Trophoblast cell (in vitro differentiated cells and primary cell): ENCODE results near the gene NETO1.

Experiments used
- DNase-seq, 2 donors: peaks; one replicate each; pipeline ENCODE4 v3.0.0-alpha.2; 2016
- H2AFZ ChIP-seq: 2 replicates; pipeline ENCODE4 v1.6.1; 2013; ENCODE audit warnings: low read length, moderate library complexity, mild to moderate bottlenecking; ENCODE audit not compliant: insufficient read depth, poor library complexity
- H2AK5ac ChIP-seq: 2 replicates; pipeline ENCODE4 v1.6.1; 2013; ENCODE audit warnings: mild to moderate bottlenecking, low read length
- H2BK120ac ChIP-seq: 2 replicates; pipeline ENCODE4 v1.6.1; 2013; ENCODE audit warnings: low read length, mild to moderate bottlenecking, moderate library complexity; ENCODE audit not compliant: insufficient read depth, poor library complexity
- H2BK12ac ChIP-seq: 2 replicates; pipeline ENCODE4 v1.6.1; 2013; ENCODE audit warnings: mild to moderate bottlenecking, low read length, moderate library complexity
- H2BK5ac ChIP-seq: 2 replicates; pipeline ENCODE4 v1.6.1; 2013; ENCODE audit warnings: low read length, low read depth, moderate library complexity, mild to moderate bottlenecking; ENCODE audit not compliant: poor library complexity
- H3K14ac ChIP-seq: 2 replicates; pipeline ENCODE4 v1.6.1; 2013; ENCODE audit warnings: mild to moderate bottlenecking, low read length
- H3K18ac ChIP-seq: 2 replicates; pipeline ENCODE4 v1.6.1; 2013; ENCODE audit warnings: mild to moderate bottlenecking, low read length
- H3K23ac ChIP-seq: 2 replicates; pipeline ENCODE4 v1.6.1; 2013; ENCODE audit warnings: low read length
- H3K27ac ChIP-seq: 2 replicates; pipeline ENCODE4 v1.5.1; 2013; ENCODE audit warnings: low read depth, mild to moderate bottlenecking, inconsistent platforms, low read length, moderate library complexity
- H3K27me3 ChIP-seq: 2 replicates; pipeline ENCODE4 v1.6.1; 2013; ENCODE audit warnings: inconsistent platforms, mild to moderate bottlenecking, low read length, moderate library complexity; ENCODE audit not compliant: insufficient read depth
- H3K36me3 ChIP-seq, 2 experiments: 1 replicate in 1 of 2; 2 replicates in 1 of 2; pipeline ENCODE4 v1.6.1; 2013; ENCODE audit warnings: low read length in 2 of 2, mild to moderate bottlenecking in 2 of 2, moderate library complexity in 1 of 2; ENCODE audit not compliant: insufficient read depth in 2 of 2, control insufficient read depth in 1 of 2
- H3K4ac ChIP-seq: 2 replicates; pipeline ENCODE4 v1.6.1; 2013; ENCODE audit warnings: low read depth, mild to moderate bottlenecking, low read length, moderate library complexity
- H3K4me1 ChIP-seq, 2 experiments: 1 replicate in 1 of 2; 2 replicates in 1 of 2; pipeline ENCODE4 v1.6.1; 2013; ENCODE audit warnings: low read length in 2 of 2, mild to moderate bottlenecking in 2 of 2, moderate library complexity in 1 of 2; ENCODE audit not compliant: insufficient read depth in 2 of 2, control insufficient read depth in 1 of 2
- H3K4me2 ChIP-seq: 2 replicates; pipeline ENCODE4 v1.6.1; 2013; ENCODE audit warnings: inconsistent platforms, mild to moderate bottlenecking, low read length, moderate library complexity
- H3K4me3 ChIP-seq: 2 replicates; pipeline ENCODE4 v1.5.1; 2013; ENCODE audit warnings: mild to moderate bottlenecking, low read depth, low read length, inconsistent platforms
- H3K79me1 ChIP-seq: one replicate; pipeline ENCODE4 v1.6.1; 2013; ENCODE audit warnings: low read length
- H3K79me2 ChIP-seq: 2 replicates; pipeline ENCODE4 v1.6.1; 2013; ENCODE audit warnings: low read length, mild to moderate bottlenecking; ENCODE audit not compliant: control insufficient read depth, insufficient read depth, poor library complexity
- H3K9ac ChIP-seq: 2 replicates; pipeline ENCODE4 v1.6.1; 2013; ENCODE audit warnings: mild to moderate bottlenecking, low read length
- H3K9me3 ChIP-seq: 2 replicates; pipeline ENCODE4 v1.6.1; 2013; ENCODE audit warnings: low read depth, mild to moderate bottlenecking, control low read depth, inconsistent platforms, low read length; ENCODE audit not compliant: insufficient read depth
- H4K12ac ChIP-seq: 2 replicates; pipeline ENCODE4 v1.6.1; 2013; ENCODE audit warnings: low read depth, mild to moderate bottlenecking, low read length, moderate library complexity
- H4K8ac ChIP-seq: 2 replicates; pipeline ENCODE4 v1.6.1; 2013; ENCODE audit warnings: low read depth, mild to moderate bottlenecking, low read length, moderate library complexity
- H4K91ac ChIP-seq: one replicate; pipeline ENCODE4 v1.6.1; 2013; ENCODE audit warnings: low read depth, mild to moderate bottlenecking, low read length, moderate library complexity
- WGBS: extraction: QIAGEN DNeasy Blood & Tissue Kit; methylation state at CpG from one replicate; pipeline ENCODE4 v1.1.7; 2013; ENCODE audit warnings: missing lambda C conversion rate; ENCODE audit not compliant: insufficient read length, insufficient coverage; ENCODE audit errors: extremely low coverage; 5-methylcytosine and 5-hydroxymethylcytosine counted together

The NETO1 gene

DNA sequence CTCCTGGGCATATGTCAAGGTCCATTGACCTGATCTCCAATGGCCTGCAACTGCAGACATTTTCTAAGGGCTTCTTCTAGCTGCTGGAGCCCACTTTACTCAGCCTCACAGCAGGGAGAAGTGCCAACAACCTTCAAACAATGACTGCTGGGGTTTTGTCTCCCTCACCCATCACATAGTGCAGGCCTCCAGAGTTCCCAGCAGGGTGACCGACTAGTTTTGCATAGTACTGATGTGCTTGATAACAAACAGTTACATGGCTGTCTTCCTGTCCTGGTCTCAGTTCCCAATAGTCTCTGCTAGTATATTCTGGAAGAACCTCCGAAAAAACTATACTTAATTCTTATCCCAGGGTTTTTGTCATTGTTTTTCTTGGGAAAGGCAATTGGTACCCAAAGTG is 10.4 kb upstream of the NETO1 start:
- Histone ChIP-seq H3K4me1 (no peaks in the 10 kb centered on the region), H3K14ac (no peak overlapping the region), H3K27me3 (no peaks in the 10 kb centered on the region), H3K23ac (no peak overlapping the region), H3K4ac (no peak overlapping the region), H4K12ac (no peak overlapping the region), H2BK120ac (no peak overlapping the region), H4K91ac (no peak overlapping the region), H2AK5ac (no peak overlapping the region), H3K4me2 (no peak overlapping the region), H2BK12ac (no peak overlapping the region), H3K27ac (no peak overlapping the region), H3K79me1 (no peaks in the 10 kb centered on the region), H3K4me3 (no peak overlapping the region), H3K9ac (no peak overlapping the region), H3K9me3 (no peaks in the 10 kb centered on the region), H2BK5ac (no peak overlapping the region), H4K8ac (no peak overlapping the region), H3K36me3 (no peaks in the 10 kb centered on the region), H3K79me2 (no peaks in the 10 kb centered on the region), H3K18ac (no peak overlapping the region), H2AFZ (no peak overlapping the region)
- no peak for DNase-seq
- WGBS = no CpG with 5 or more reads among the region's 2 CpGs

DNA sequence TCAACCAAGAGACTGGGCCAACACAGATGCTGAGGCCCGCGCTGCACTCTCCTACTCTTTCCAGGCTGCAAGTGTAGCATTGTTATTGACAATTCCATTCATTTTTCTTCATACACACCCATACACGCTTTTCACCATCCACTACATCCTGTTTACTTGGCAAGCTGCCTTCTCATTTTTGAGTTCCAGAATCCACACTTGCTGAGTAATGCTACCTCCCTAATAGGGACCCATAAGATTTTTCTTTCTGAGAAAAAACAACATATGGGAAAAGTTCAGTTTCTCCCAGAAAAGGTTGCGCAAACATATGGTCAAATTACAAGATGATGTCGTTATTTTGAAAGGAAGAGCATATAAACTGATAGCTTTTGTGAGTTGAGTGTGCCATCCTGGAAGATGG is 3.3 kb upstream of the NETO1 start:
- WGBS = no CpG with 5 or more reads among the region's 5 CpGs
- Histone ChIP-seq H3K79me2 (no peaks in the 10 kb centered on the region), H2BK120ac (no peak overlapping the region), H3K9me3 (peaks cover 2% of the 10 kb centered on the region), H3K14ac (no peak overlapping the region), H4K91ac (no peak overlapping the region), H3K4ac (no peak overlapping the region), H2AK5ac (no peak overlapping the region), H4K8ac (no peak overlapping the region), H2BK12ac (no peak overlapping the region), H3K36me3 (no peaks in the 10 kb centered on the region), H3K27me3 (peaks cover 39% of the 10 kb centered on the region), H2BK5ac (no peak overlapping the region), H3K27ac (no peak overlapping the region), H3K23ac (no peak overlapping the region), H3K4me1 (peaks cover 16 to 22% of the 10 kb centered on the region in 2 experiments), H2AFZ (no peak overlapping the region), H3K9ac (no peak overlapping the region), H3K4me2 (no peak overlapping the region), H3K18ac (no peak overlapping the region), H3K79me1 (no peaks in the 10 kb centered on the region), H4K12ac (no peak overlapping the region), H3K4me3 (no peak overlapping the region)
- DNase-seq = no peak

DNA sequence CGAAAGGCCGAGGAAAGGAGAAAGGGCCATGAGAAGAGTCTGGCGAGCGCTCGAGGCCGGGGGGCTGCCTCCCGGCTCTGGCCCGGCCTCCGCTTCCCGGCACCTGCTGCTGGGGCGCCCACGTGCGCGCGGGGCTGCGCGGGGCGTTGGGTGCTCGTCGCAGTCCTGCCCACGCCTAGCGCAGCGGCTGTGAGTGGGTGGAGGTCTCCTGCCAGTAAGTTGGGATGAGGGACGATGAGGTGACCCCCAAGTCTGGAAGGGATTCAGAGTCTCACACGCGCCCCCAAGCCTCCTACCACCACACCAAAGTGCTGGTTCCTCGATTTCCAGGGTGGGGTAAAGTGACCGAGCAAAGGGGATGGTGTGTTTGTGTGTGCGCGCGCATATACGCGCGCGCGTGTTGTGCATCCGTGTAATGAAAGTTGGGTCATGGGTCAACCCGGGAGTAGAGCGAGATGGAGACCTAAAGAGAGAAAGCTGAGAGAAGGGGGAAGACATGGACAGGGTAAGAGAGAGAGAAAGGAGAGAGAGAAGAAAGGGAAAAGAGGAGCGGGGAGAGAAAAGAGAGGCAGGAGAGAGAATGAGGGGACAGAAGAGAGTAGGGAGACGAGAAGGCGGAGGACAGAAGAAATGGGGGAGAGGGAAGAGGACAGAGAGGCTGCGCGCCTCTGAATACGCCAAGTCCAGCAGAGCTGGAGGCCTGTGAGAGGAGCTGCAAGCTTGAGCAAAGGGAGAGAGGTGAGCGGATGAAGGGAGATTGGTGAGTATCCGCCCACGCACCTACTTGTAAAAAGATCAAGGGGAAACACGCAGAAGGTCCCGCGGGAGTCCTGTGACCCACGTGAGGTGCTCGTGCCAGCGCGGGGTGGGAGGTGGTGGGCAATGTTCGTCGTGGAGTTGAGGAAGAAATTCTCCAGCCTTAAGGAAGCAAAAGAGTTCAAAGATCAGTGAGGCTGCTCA is 1.7 kb upstream of the NETO1 start:
- Histone ChIP-seq H4K12ac (no peak overlapping the region), H2AK5ac (no peak overlapping the region), H3K36me3 (no peaks in the 10 kb centered on the region), H3K18ac (no peak overlapping the region), H2AFZ (no peak overlapping the region), H3K9ac (no peak overlapping the region), H3K4ac (no peak overlapping the region), H2BK12ac (no peak overlapping the region), H3K79me1 (no peaks in the 10 kb centered on the region), H3K27ac (no peak overlapping the region), H4K8ac (no peak overlapping the region), H2BK120ac (no peak overlapping the region), H4K91ac (no peak overlapping the region), H3K23ac (no peak overlapping the region), H3K9me3 (peaks cover 2% of the 10 kb centered on the region), H3K14ac (no peak overlapping the region), H3K27me3 (peaks cover 43% of the 10 kb centered on the region), H3K4me1 (peaks cover 16 to 22% of the 10 kb centered on the region in 2 experiments), H3K79me2 (no peaks in the 10 kb centered on the region), H3K4me3 (no peak overlapping the region), H2BK5ac (no peak overlapping the region), H3K4me2 (peak overlapping the region; percentile 93)
- WGBS = no CpG with 5 or more reads among the region's 57 CpGs
- no peak for DNase-seq

DNA sequence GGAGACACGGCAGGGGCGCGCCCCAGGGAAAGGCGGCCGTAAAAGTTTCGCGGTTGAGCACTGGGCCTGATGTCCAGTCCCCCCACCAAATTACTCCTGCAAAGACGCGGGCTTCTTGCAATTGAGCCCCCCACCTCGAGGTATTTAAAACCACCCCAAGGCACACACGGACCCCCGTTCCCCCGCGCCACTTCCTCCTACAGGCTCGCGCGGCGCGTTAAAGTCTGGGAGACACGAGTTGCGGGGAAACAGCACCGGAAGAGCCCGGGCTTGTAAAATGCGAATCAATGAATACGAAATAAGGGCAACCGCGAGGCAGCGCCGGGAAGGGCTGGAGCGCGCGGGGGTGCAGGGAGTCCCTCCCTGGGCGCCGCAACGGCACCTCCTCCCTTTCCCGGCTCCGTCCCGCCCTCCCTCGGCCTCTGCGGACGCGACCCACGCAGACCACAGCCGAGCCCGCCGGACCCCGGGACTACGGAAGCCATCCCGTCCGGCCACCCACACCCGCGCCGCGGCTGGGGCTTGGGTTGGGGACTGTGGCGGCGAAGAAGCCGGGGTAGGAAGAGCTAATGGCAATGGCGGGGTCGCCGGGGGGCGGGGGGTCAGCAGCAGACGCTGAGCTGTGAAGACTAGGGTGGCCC is 918 bp upstream of the NETO1 start:
- no CpG with 5 or more reads among the region's 62 CpGs for WGBS
- Histone ChIP-seq H2AFZ (peak overlapping the region; percentile 45), H3K9ac (no peak overlapping the region), H3K27me3 (peaks cover 43% of the 10 kb centered on the region), H4K12ac (no peak overlapping the region), H2BK5ac (no peak overlapping the region), H3K4ac (no peak overlapping the region), H2AK5ac (no peak overlapping the region), H3K36me3 (no peaks in the 10 kb centered on the region), H3K14ac (no peak overlapping the region), H4K8ac (no peak overlapping the region), H3K4me2 (peak overlapping the region; percentile 93), H3K23ac (no peak overlapping the region), H3K18ac (no peak overlapping the region), H3K4me1 (peaks cover 16 to 22% of the 10 kb centered on the region in 2 experiments), H3K79me2 (no peaks in the 10 kb centered on the region), H3K79me1 (no peaks in the 10 kb centered on the region), H2BK12ac (no peak overlapping the region), H3K9me3 (peaks cover 2% of the 10 kb centered on the region), H3K27ac (no peak overlapping the region), H2BK120ac (no peak overlapping the region), H3K4me3 (peak overlapping the region; percentile 54), H4K91ac (no peak overlapping the region)
- DNase-seq = no peak
